ENCODE results near the gene FAM171A1.
"Not testable (repeated sequence)": the region's sequence is repeated elsewhere in the genome, so short reads cannot be mapped to it uniquely, and the experiment has no call there.

Gene FAM171A1

DNA sequence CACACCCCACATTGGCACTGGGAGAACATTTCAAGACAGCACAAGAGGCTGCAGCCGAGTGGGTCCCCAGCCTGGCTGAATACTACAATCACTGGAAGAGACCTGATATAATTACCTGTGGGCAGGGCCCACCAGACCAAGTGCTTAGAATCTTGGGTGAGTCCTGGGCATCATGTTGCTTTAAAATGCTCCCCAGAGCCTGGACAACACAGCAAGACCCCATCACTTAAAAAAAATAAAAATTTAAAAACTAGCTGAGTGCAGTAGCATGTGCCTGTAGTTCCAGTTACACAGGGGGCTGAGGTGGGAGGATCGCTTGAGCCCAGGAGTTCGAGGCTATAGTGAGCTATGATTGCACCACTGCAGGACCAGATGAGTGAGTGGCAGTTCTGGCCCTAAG is 28.1 kb downstream of the FAM171A1 start:
- DNase-seq: no peak

DNA sequence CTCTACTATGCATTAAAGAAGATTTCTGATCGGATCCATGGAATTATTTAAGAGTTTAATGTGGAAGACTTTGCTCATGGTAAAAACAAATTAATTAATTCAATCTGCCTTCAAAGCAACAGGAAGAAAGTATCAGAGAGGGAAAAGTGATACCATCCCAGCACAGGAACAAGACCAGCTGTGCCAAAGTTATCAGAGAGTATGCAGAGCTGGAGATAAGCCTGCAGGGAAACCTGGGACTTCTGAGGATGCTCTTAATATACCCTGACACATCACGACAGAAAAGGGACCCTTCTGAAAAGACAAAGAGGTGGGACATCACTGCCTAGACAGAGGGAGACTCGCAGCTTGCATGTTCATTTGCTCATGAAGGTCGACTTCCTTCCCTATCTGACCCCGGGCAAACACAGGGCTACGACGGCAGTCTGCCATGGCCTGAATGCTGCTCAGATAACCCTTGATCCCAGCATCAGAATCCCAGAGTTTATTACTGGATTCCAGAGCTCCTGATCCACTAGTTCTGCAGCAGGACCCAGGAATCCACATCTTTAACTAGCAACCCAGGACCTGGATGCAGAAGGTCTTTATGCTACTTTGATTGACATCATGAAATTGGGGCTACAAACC is 29.5 kb downstream of the FAM171A1 start:
- no peak for DNase-seq

- no peak for DNase-seq
These were observed 31.2 kb downstream of the FAM171A1 start for GRCh38 chr10:15339892-15340291.

- not testable (repeated sequence) for DNase-seq
These were observed 33.6 kb downstream of the FAM171A1 start for GRCh38 chr10:15337441-15337923.

GRCh38 chr10:15336211-15336610 is 34.9 kb downstream of the FAM171A1 start:
- no peak for DNase-seq

DNA sequence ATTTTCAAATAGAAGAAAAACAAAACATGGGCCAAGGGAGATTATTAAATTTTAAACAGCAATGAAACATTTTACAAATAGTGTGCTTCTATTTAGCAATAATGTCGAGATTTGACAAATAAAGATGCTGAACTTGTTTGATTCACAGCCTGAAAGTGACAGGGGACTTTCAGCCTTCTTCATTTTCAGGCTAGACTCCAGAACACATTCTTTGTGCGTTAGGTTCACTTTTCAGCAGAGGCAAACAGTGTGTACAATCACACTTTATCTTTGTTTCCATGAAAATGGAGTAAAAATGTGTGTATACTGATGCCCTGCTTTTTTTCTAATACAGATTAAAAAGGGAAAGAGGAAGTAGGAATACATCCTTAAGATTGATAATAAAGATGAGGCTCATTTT is 35.6 kb downstream of the FAM171A1 start:
- DNase-seq: no peak

GRCh38 chr10:15334650-15335323 is 36.3 kb downstream of the FAM171A1 start:
- DNase-seq: no peak

- DNase-seq: no peak
These were observed 37.0 kb downstream of the FAM171A1 start for GRCh38 chr10:15333909-15334649.

DNA sequence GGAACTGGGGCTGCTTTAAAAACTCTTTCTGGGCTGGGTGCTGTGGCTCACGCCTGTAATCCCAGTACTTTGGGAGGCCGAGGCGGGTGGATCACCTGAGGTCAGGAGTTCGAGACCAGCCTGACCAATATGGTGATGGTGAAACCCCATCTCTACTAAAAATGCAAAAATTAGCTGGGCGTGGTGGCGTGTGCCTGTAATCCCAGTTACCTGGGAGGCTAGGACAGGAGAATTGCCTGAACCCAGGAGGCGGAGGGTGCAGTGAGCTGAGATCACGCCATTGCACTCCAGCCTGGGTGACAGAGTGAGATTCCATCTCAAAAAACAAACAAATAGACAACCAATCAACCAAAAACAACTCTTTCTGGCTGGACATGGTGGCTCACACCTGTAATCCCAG is 37.9 kb downstream of the FAM171A1 start:
- DNase-seq: not testable (repeated sequence)

DNA sequence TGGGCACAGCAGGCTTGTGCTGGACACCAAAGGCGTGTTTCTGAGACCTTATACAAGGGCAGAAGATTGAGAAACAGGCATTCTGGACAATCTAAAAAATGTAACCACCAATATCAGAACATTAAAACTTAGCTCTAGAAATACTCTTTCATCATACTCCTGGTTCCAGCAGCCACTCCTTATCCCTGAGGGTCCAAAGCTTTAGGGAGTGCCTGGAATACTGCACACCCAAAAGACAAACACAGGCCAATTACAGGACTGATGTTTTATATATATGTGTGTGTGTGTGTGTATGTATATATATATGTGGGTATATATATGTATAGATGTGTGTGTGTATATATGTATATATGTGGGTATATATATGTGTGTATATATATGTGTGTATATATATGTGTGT is 39.6 kb downstream of the FAM171A1 start:
- DNase-seq: no peak

GRCh38 chr10:15329437-15329836 is 41.7 kb downstream of the FAM171A1 start:
- DNase-seq: no peak

DNA sequence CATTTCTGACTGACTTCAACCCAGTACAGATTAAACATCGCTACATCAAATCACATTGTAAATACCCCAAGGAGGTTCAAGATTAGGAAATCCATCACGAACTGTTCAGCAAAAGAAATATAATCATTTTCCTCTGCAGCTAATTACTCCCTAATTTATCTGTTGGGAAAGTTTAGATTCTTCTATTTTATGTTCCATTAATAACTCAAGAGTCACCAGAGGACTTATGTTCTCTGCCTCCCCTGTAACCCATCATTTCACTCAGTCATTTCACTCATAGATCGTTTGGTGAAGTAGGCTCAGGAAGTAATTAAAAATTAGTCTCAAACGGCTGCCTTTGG is 45.2 kb downstream of the FAM171A1 start:
- no peak for DNase-seq

DNA sequence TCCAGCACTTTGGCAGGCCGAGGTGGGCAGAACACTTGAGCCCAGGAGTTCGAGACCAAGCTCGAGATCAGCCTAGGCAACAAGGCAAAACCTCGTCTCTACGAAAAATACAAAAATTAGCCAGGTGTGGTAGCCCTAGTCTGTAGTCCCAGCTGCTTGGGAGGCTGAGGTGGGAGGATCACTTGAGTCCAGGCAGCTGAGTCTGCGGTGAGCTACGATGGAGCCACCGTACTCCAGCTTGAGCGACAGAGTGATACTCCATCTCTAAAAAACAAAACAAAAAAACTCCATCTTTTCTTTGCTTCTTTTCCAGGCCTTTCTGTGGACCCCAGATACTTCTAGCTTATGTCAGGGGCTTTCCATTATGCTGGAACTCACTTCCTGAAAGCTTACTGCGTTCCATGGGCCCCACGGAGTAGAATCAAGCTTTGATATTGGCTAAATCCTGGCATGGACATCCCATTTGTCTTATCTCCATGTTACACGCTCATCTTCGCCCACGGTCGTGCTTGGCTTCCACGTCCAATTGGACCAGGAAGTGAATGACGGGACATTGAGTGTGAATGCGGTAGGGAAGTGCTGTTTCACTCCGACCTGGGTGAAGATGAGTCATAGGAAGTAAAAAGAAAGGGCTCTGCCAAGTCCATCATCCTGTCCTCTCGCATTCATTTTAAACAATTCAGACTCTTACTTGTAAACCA is 45.7 kb downstream of the FAM171A1 start:
- DNase-seq: no peak

- DNase-seq: no peak
These were observed 46.5 kb downstream of the FAM171A1 start for GRCh38 chr10:15324611-15325010.

GRCh38 chr10:15324113-15324512 is 47.0 kb downstream of the FAM171A1 start:
- no peak for DNase-seq

DNA sequence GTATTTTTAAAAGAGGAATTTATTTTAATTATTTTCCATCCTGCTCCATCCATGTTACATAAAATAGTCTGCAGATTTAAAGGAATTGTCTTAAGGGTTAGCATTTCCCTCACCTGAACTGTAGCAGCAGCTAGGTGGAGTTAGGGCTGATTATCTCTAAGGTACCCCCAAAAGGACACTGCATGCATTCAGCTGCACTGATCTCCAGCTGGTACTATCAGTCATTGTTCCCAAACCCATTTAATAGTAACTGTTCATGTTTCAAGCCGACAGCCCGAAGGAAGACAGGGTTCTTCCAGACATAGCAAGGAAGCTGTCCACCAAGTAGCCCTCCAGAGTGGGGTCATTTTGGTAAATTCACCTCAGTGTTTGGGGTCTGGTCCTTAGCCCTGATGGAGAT is 48.7 kb downstream of the FAM171A1 start:
- DNase-seq: no peak

- no peak for DNase-seq
These were observed 49.4 kb downstream of the FAM171A1 start for GRCh38 chr10:15321431-15322341.

GRCh38 chr10:15320522-15321203 is 50.4 kb downstream of the FAM171A1 start:
- no peak for DNase-seq

GRCh38 chr10:15320118-15320517 is 51.0 kb downstream of the FAM171A1 start:
- no peak for DNase-seq

DNA sequence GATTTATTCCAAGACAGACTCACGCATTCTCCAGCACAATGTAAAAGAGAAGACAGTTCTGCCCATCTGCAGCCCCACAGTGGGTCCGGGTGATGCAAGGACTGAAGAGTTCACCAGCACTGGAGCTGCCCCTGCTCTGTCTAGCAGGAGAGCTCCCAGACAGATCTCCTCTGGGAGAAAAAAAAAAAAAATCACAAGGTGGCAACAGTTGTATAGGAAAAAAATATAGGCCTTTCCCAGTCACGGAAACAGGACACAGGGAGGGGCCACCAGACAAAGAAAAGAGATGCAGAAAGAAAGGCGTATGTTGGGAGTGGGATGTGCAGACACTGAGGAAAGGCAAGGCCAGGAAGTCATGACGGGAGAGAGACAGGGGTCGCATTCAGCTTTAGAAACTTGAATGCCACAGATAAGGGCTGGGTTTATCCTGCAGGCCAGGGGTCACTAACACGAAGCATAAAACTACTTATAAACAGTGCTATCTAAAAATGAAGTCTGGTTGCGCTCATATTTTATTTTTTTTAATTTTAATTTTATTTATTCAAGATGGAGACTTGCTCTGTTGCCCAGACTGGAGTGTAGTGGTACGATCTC is 54.1 kb downstream of the FAM171A1 start:
- DNase-seq: no peak

DNA sequence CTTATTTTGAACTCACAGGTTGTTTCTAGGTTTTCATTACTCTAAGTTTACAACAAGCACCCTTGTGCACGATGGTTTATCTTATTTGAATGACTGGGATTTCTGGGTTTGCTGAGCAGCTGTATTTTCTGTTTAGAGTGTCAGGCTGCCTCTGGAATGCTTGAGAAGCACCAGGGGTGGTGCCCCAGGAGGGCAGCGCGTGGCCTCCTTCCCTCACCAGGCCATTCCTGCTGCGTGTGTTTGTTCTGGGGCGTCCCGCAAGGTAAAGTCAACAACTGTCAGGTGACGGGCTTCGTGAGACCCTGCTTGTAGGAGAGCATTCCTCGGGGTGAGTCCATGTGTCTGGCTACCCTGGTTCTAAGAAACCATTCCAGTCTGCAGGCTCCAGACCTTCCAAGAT is 54.9 kb downstream of the FAM171A1 start:
- DNase-seq: no peak
